GM20000 (cell line): ENCODE measurements around the gene CCDC134.
A peak's percentile ranks its signal among the peaks of the same experiment; 100 is the strongest.
"Not testable (repeated sequence)": the region's sequence is repeated elsewhere in the genome, so short reads cannot be mapped to it uniquely, and the experiment has no call there.

Experiments
- DNase-seq: peaks from one replicate; pipeline ENCODE4 v3.0.0; 2012; ENCODE audit warnings: low spot score
- TF ChIP-seq, protein P1 (sequence below): IDR thresholded peaks from 2 replicates; pipeline ENCODE4 v1.5.1; 2012; ENCODE audit warnings: mild to moderate bottlenecking, control low read depth; ENCODE audit errors: extremely low read depth, missing control alignments

Gene CCDC134

DNA sequence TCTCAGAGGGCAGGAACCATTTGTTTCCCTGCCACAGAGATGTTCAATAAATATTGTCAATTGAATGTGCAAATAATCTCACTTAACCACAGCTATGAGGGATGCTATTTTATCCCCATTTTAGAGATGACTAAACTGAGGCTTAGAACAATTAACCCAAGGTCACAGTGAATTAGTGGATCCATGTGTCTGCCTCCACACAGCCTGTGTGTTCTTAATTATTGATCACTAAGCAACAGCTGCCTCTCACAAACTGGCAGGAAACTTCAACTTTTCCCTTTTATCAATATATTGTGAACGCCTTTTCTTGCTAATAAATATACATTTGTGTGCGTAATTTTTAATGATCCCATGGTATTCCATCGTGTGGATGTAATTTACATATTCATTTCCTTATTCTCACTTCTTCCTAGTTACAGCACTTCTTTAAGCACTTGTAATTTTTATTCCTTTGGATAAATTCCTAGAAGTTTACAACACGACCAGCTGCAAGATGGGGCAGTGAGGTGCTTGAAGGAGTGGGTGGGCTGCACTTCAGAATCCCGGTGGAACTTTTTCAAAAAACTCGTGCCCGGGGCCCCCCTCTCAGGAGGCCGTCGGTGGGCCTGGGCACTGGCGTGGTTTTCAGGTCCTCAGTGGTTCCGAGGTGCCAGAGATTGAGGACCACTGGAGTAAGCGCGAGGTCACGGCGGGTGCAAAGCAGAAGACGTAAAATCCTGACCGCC lies 31.5 kb downstream of the CCDC134 start:
- TF ChIP-seq, protein P1, sequence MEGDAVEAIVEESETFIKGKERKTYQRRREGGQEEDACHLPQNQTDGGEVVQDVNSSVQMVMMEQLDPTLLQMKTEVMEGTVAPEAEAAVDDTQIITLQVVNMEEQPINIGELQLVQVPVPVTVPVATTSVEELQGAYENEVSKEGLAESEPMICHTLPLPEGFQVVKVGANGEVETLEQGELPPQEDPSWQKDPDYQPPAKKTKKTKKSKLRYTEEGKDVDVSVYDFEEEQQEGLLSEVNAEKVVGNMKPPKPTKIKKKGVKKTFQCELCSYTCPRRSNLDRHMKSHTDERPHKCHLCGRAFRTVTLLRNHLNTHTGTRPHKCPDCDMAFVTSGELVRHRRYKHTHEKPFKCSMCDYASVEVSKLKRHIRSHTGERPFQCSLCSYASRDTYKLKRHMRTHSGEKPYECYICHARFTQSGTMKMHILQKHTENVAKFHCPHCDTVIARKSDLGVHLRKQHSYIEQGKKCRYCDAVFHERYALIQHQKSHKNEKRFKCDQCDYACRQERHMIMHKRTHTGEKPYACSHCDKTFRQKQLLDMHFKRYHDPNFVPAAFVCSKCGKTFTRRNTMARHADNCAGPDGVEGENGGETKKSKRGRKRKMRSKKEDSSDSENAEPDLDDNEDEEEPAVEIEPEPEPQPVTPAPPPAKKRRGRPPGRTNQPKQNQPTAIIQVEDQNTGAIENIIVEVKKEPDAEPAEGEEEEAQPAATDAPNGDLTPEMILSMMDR, result no peak
- DNase-seq, result no peak

DNA sequence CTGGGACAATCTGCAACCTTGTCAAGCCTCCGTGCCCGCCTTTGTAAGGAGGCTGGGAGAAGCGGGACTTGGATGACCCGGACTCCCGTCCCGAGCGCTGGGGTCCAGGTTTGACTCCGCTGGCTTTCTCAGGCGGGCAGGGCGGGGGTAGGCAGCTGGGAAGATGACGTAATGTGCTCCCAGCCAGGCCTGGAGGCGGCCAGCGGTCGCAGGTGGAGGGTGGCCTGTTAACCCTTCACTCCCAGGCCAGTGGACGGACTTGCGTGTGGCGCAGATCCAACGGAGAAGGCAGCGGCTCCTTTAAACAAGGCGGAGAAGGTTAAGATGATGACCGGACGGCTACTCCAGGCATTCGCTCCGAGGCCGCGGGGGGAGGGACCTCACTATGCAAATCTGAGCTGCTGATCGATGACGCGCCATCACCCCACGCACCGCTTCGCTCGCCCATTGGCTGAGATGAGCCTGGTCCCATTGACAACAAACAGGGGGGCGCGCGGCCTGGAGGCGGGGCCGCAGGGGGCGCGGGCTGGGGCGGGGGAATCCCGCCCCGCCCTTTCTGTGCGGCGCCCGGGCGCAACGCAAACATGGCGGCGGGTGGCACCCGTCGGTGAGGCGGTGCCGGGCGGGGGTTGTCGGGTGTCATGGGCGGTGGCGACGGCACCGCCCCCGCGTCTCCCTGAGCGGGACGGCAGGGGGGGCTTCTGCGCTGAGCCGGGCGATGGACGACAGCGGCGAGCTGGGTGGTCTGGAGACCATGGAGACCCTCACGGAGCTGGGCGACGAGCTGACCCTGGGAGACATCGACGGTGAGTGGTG lies 32.3 kb downstream of the CCDC134 start, which contains the start of gene SREBF2:
SREBF2 (plus strand) TSS at position 553 of the 816 bp plus-strand sequence; CDS start at position 719, 166 bp downstream.
- TF ChIP-seq, protein P1, result no peak
- peak; percentile 98 for DNase-seq

DNA sequence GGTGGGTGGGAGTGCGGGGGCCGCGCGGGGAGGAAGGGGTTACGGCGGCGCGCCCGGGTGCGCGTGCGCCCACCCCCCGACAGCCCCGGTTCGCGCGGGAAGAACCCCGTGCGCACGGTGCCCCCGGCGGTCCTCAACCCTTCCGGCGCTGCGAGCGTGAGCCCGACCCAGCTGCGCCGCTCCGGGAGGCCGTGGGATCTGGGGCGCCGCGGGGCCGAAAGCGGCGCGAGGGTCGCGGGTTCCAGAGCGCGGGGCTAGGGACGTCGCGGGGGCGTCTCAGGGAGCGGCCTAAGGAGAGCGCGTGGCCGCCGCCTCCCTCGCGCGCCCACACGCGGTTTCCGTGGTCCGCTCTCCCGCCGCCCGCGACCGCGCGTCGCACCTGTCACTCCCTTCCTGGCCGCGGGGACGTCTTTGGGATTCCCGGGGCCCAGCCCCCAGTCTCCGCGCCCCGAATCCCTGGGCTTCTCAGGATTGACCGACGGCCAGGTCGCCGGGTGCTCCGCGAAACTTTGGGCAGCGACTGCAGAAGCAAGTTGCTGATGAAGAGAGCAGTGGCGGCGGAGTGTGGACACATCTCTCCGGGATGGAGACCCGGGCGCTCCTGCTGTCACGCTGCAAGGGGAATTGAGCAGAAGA lies 33.0 kb downstream of the CCDC134 start:
- TF ChIP-seq, protein P1, result no peak
- peak; percentile 58 for DNase-seq

DNA sequence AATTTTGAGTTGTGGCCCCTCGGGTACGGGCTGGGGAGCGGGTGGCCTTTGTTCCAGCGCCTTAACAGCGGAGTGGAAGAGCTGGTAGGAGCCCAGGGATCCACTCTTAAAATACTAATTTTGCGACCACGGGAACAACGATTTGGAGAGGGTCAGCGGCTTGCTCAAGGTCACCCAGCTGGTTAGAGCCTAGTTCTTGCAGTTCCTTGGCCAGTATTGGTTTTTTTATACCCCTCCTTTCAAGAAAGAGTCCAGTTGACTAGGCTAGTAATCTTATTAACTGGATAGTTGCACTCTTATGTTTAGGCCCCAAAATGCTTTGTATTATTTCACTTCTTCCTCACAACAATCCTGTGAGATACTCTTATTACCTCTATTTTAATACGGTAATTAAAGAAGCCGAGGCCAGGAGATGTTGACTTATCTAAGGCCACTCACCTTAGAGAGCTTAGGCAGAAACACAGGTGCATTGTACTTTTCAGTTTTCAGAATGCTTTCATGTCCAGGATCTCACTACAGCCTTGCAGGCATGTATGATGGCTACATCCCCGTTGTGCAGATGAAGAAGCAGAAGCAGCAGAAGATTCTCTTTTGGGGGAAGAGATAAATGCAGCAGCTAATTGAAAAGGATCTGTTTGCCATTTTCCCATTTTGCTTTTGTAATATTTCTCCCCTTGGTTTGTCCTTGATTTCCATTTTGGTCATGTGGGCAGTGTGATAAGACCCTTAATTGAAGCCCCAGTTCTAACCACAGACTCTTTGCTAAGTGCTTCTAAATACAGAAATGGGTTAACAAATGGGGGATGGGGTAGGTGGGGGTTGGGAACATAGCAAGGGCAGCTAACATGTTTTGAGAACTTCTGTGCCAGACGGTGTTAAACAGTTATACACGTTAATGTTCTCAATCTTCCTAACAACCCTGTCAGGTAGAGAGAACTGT lies 33.8 kb downstream of the CCDC134 start:
- no peak for DNase-seq
- TF ChIP-seq, protein P1, result no peak

DNA sequence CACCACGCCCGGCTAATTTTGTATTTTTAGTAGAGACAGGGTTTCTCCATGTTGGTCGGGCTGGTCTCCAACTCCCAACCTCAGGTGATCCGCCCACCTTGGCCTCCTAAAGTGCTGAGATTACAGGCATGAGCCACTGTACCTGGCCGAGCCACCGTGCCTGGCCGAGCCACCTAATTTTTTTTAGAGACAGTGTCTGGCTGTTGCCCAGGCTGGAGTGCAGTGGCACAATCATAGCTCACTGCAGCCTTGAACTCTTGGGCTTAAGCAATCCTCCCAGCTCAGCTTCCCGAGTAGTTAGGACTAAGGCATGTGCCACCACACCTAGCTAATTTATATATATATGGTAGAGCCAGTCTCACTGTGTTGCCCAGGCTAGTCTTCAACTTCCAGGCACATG lies 35.0 kb downstream of the CCDC134 start:
- not testable (repeated sequence) for DNase-seq

DNA sequence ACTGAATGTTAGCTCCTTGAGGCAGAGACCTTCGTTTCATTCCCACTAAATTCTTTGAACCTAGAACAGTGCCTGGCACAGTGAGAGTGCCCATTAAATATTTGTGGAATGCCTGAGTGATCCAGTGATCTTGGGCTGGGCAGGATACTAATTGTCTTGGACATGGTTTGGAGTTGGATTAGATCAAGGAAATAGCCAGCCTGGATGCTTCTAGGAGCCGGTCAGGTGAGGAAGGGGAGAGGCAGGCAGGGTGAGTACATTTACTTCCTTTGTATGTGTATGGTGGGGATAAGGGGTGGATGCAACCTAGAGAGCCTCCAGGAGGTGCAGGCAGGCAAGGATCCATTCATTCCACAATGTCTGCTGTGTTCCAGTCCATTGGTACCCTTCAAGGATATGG lies 36.1 kb downstream of the CCDC134 start:
- TF ChIP-seq, protein P1, result no peak
- no peak for DNase-seq
